Stomach (tissue), 9 donors: ENCODE measurements around the gene LGMN. TPM values are rescaled to one million over a fixed set of nuclear protein-coding genes. Genes with fewer than 3 reads are reported as not detected.

Source experiments
- DNase-seq, 2 donors: peaks; one replicate each; pipeline versions ENCODE4 v3.0.0 to v3.0.0-alpha.2; 2013 to 2019
- H3K27ac ChIP-seq, 5 donors: fragments of 200-600 bp in 4 of 5; sonication (generic) in 4 of 5; one replicate each; pipeline ENCODE4 v1.5.1; 2013 to 2019; ENCODE audit warnings: mild to moderate bottlenecking in 1 of 5, moderate library complexity in 1 of 5
- H3K27me3 ChIP-seq, 3 donors: fragments of 200-600 bp; sonication (generic); one replicate each; pipeline ENCODE4 v1.5.1; 2017 to 2019; ENCODE audit warnings: mixed run types in 1 of 3
- H3K36me3 ChIP-seq, 4 donors: fragments of 200-600 bp; sonication (generic); 1 replicate in 3 of 4; 2 replicates in 1 of 4; pipeline ENCODE4 v1.5.1; 2016 to 2019
- H3K4me1 ChIP-seq, 4 donors: fragments of 200-600 bp; sonication (generic); one replicate each; pipeline ENCODE4 v1.5.1; 2016 to 2019
- H3K4me3 ChIP-seq, 4 donors: fragments of 200-600 bp; sonication (generic) in 3 of 4; one replicate each; pipeline ENCODE4 v1.5.1; 2016 to 2019; ENCODE audit warnings: mild to moderate bottlenecking in 1 of 4
- H3K9me3 ChIP-seq, 4 donors: fragments of 200-600 bp; sonication (generic); one replicate each; pipeline ENCODE4 v1.5.1; 2016 to 2019
- CTCF ChIP-seq, 7 experiments: fragments of 450-650 bp in 4 of 7; fragments of 200-600 bp in 3 of 7; sonication (generic) in 3 of 7; IDR thresholded peaks; one replicate each; pipeline ENCODE4 v1.5.1; 2016 to 2019; ENCODE audit warnings: antibody characterized with exemption in 7 of 7, control low read depth in 2 of 7, mild to moderate bottlenecking in 1 of 7
- EP300 ChIP-seq: sonication (generic); formaldehyde crosslinking; IDR thresholded peaks from one replicate; pipeline ENCODE4 v1.6.1; 2017; ENCODE audit warnings: antibody characterized with exemption
- POLR2A ChIP-seq, 4 donors: fragments of 450-650 bp; IDR thresholded peaks; one replicate each; pipeline ENCODE4 v1.6.1; 2016; ENCODE audit warnings: antibody characterized with exemption in 4 of 4, control low read depth in 2 of 4, mild to moderate bottlenecking in 1 of 4, moderate library complexity in 1 of 4
- POLR2AphosphoS5 ChIP-seq, 3 donors: sonication (generic); formaldehyde crosslinking; IDR thresholded peaks; one replicate each; pipeline ENCODE4 v1.6.1; 2016; ENCODE audit warnings: antibody characterized with exemption in 3 of 3
- WGBS, 5 donors: extraction: QIAGEN DNeasy Blood & Tissue Kit in 3 of 5; methylation state at CpG; one replicate each; pipeline versions ENCODE4 v1.1.5 to v1.1.7; 2013 to 2018; 5-methylcytosine and 5-hydroxymethylcytosine counted together
- intact Hi-C: fragments of 100-400 bp; cut with DNase I; formaldehyde crosslinking; loops from one replicate; pipeline ENCODE4 v1.15.1; 2023; ENCODE audit warnings: low total_unique reads
- polyA plus RNA-seq, 3 donors: library from polyadenylated mRNA; stranded (reverse); fragments of 200-250 nt; gene quantifications; one replicate each; pipeline ENCODE4 v1.2.3, GENCODE V29; 2013
- total RNA-seq, 5 donors: library from RNA; depleted of rRNA; stranded (reverse); fragments of >200 nt; gene quantifications; one replicate each; pipeline versions ENCODE4 v1.1.0 to v1.2.3, GENCODE V29; 2014 to 2016
- donor health status: healthy with polysubstance abuse.
- donor health status: Bipolar disorder and iron deficiency.
- donor health status: healthy.

Gene LGMN
- total and polyA plus RNA-seq, 8 donors = 8.2 to 142 (median 50.0) TPM

GRCh38 chr14:92657457-92658142, 90.8 kb downstream of the LGMN start:
- H3K9me3 ChIP-seq = no peaks in the 10 kb centered on the region
- 50 to 71% (median 65%) methylated on average over 11 to 13 of the region's 13 CpGs for WGBS, 5 donors
- H3K27ac ChIP-seq = peak overlapping the region in 4 of 5 donors; percentile 82 to 90 (median 84)
- DNase-seq = peak in 1 of 2 donors; percentile 39
- H3K4me1 ChIP-seq = peaks cover 0 to 44% (median 0%) of the 10 kb centered on the region in 4 donors
- peaks cover 4 to 56% (median 38%) of the 10 kb centered on the region in 4 donors for H3K36me3 ChIP-seq
- no peaks in the 10 kb centered on the region for H3K27me3 ChIP-seq
- TF ChIP-seq EP300 (no peak), POLR2A (IDR thresholded peaks at IDR 0.05) (no peak), POLR2AphosphoS5 (IDR thresholded peaks at IDR 0.05) (no peak), CTCF (IDR thresholded peaks at IDR 0.05) (no peak)
- H3K4me3 ChIP-seq = peak overlapping the region in 1 of 4 donors; percentile 37
- intact Hi-C loops = no loop called here

GRCh38 chr14:92656306-92657081, 91.9 kb downstream of the LGMN start:
- peak overlapping the region in 4 of 5 donors; percentile 82 to 90 (median 84) for H3K27ac ChIP-seq
- peak overlapping the region in 1 of 4 donors; percentile 37 for H3K4me3 ChIP-seq
- peaks cover 8 to 58% (median 41%) of the 10 kb centered on the region in 4 donors for H3K36me3 ChIP-seq

GRCh38 chr14:92655419-92656201, 92.8 kb downstream of the LGMN start:
- TF ChIP-seq EP300 (no peak), POLR2AphosphoS5 (IDR thresholded peaks at IDR 0.05) (no peak), POLR2A (IDR thresholded peaks at IDR 0.05) (no peak), CTCF (IDR thresholded peaks at IDR 0.05) (no peak)
- H3K36me3 ChIP-seq = peaks cover 8 to 51% (median 32%) of the 10 kb centered on the region in 4 donors
- WGBS, 5 donors = 67 to 78% (median 72%) methylated on average over 13 of the region's 13 CpGs
- no peak for DNase-seq
- H3K9me3 ChIP-seq = no peaks in the 10 kb centered on the region
- peaks cover 0 to 43% (median 2%) of the 10 kb centered on the region in 4 donors for H3K4me1 ChIP-seq
- H3K27ac ChIP-seq = peak overlapping the region in 4 of 5 donors; percentile 82 to 90 (median 84)
- no peaks in the 10 kb centered on the region for H3K27me3 ChIP-seq
- intact Hi-C loops = no loop called here
- peak overlapping the region in 1 of 4 donors; percentile 37 for H3K4me3 ChIP-seq

More at GRCh38 chr14:92656306-92657081, 91.9 kb downstream of the LGMN start:
- H3K9me3 ChIP-seq = no peaks in the 10 kb centered on the region
- WGBS, 5 donors = 81 to 86% (median 82%) methylated on average over 8 of the region's 8 CpGs
- peaks cover 0 to 41% (median 0%) of the 10 kb centered on the region in 4 donors for H3K4me1 ChIP-seq
- TF ChIP-seq POLR2AphosphoS5 (IDR thresholded peaks at IDR 0.05) (no peak), CTCF (IDR thresholded peaks at IDR 0.05) (no peak), POLR2A (IDR thresholded peaks at IDR 0.05) (no peak), EP300 (no peak)
- no peaks in the 10 kb centered on the region for H3K27me3 ChIP-seq
- DNase-seq = no peak
- intact Hi-C loops = no loop called here
